K562 (cell line): ENCODE measurements around the gene C6orf62. TPM values are rescaled to one million over a fixed set of nuclear protein-coding genes. Genes with fewer than 3 reads are reported as not detected.

Experiments
- ATAC-seq: fragments of 200-7000 bp; cut with Tn5 transposase; 3 replicates; pipeline ENCODE4 v1.9.1; 2020; ENCODE audit warnings: moderate library complexity
- BruUV-seq: library from RNA; stranded (reverse); fragments of 400-500 nt; replicated peaks from 2 replicates; lab custom pipeline; 2021; lab: Mats Ljungman, UMichigan
- CTCF ChIA-PET: fragments of 300-600 bp; formaldehyde crosslinking; extraction: SDS; loops from one replicate; lab custom pipeline; 2021; ENCODE audit warnings: low intra/inter-chr PET ratio; lab: Yijun Ruan, JAX
- POLR2A ChIA-PET: fragments of 300-600, 350-650 bp; sonication (Branson Sonifier 250); formaldehyde crosslinking; extraction: SDS; loops from one replicate; lab custom pipeline; 2021; ENCODE audit warnings: antibody characterized with exemption, inconsistent platforms; lab: Yijun Ruan, JAX
- DNase-seq, 4 experiments: peaks; one replicate each; pipeline versions ENCODE4 v3.0.0 to v3.0.0-alpha.2; 2011 to 2018; ENCODE audit warnings: low spot score in 3 of 4, mixed read lengths in 3 of 4; ENCODE audit errors: extremely low read depth in 1 of 4
- FAIRE-seq: peaks from 2 replicates; lab custom pipeline; 2011; peaks lifted over from hg19 to GRCh38; lab: Jason Lieb, UNC
- H2AFZ ChIP-seq: 2 replicates; pipeline ENCODE4 v1.6.0; 2011; ENCODE audit warnings: low read depth, low read length, control low read depth, inconsistent platforms
- H3K27ac ChIP-seq: fragments of 200-600 bp; 3 replicates; pipeline ENCODE4 v1.8.0; 2011; ENCODE audit warnings: low read depth, mild to moderate bottlenecking, control low read depth, inconsistent platforms, low read length, moderate library complexity, mixed read lengths; ENCODE audit errors: extremely low read depth
- H3K27me3 ChIP-seq, 2 experiments: fragments of 300-600 bp in 1 of 2; 2 replicates in 1 of 2; 3 replicates in 1 of 2; pipeline versions ENCODE4 v1.6.0 to v1.8.0; 2011; ENCODE audit warnings: inconsistent platforms in 2 of 2, low read length in 2 of 2, mild to moderate bottlenecking in 1 of 2, mixed read lengths in 1 of 2, moderate library complexity in 1 of 2; ENCODE audit not compliant: control insufficient read depth in 2 of 2, insufficient read depth in 2 of 2
- H3K36me3 ChIP-seq: fragments of 300-600 bp; 3 replicates; pipeline ENCODE4 v1.8.0; 2011; ENCODE audit warnings: mild to moderate bottlenecking, low read length, inconsistent platforms; ENCODE audit not compliant: control insufficient read depth, insufficient read depth
- H3K4me1 ChIP-seq, 2 experiments: fragments of 200-600 bp in 1 of 2; replicated peaks in 1 of 2; 2 replicates in 1 of 2; 3 replicates in 1 of 2; pipeline versions ENCODE4 v1.5.1 to v1.8.0; 2011; ENCODE audit warnings: inconsistent platforms in 2 of 2, low read length in 2 of 2, mild to moderate bottlenecking in 1 of 2, mixed read lengths in 1 of 2, moderate library complexity in 1 of 2; ENCODE audit not compliant: control insufficient read depth in 2 of 2, insufficient read depth in 2 of 2
- H3K4me2 ChIP-seq: 2 replicates; pipeline ENCODE4 v1.6.1; 2011; ENCODE audit warnings: low read length, control low read depth, inconsistent platforms, mixed read lengths; ENCODE audit not compliant: insufficient read depth
- H3K4me3 ChIP-seq: fragments of 200-600 bp; sonication (generic), shearing (Covaris generic); 2 replicates; pipeline ENCODE4 v1.5.1; 2016; ENCODE audit warnings: control low read depth, inconsistent platforms
- H3K79me2 ChIP-seq: fragments of 200-600 bp; 3 replicates; pipeline ENCODE4 v1.8.0; 2011; ENCODE audit warnings: low read length, inconsistent platforms; ENCODE audit not compliant: control insufficient read depth, insufficient read depth
- H3K9ac ChIP-seq, 2 experiments: 2 replicates each; pipeline versions ENCODE4 v1.6.0 to v1.6.1; 2011; ENCODE audit warnings: low read depth in 2 of 2, low read length in 2 of 2, control low read depth in 1 of 2, inconsistent platforms in 1 of 2, mild to moderate bottlenecking in 1 of 2, mixed read lengths in 1 of 2; ENCODE audit not compliant: insufficient read depth in 1 of 2
- H3K9me1 ChIP-seq: one replicate; pipeline ENCODE4 v1.6.0; 2011; ENCODE audit warnings: inconsistent platforms, mild to moderate bottlenecking, low read length, moderate library complexity; ENCODE audit not compliant: control insufficient read depth, insufficient read depth
- H3K9me3 ChIP-seq: replicated peaks from 2 replicates; pipeline ENCODE4 v1.5.1; 2011; ENCODE audit warnings: low read depth, low read length, inconsistent platforms; ENCODE audit not compliant: control insufficient read depth, insufficient read depth
- H4K20me1 ChIP-seq: replicated peaks from 2 replicates; pipeline ENCODE4 v1.6.1; 2011; ENCODE audit warnings: low read length, inconsistent platforms, mixed read lengths; ENCODE audit not compliant: control insufficient read depth, insufficient read depth
- ARID1B ChIP-seq: fragments of 450-650 bp; IDR thresholded peaks from 2 replicates; pipeline ENCODE4 v1.6.1; 2016; ENCODE audit warnings: antibody characterized with exemption, mild to moderate bottlenecking, inconsistent platforms
- PML ChIP-seq: IDR thresholded peaks from 2 replicates; pipeline ENCODE4 v1.6.1; 2012; ENCODE audit warnings: low read length, inconsistent platforms
- POLR2G ChIP-seq: fragments of 200-400 bp; formaldehyde crosslinking; IDR thresholded peaks from 2 replicates; pipeline ENCODE4 v1.6.1; 2017; ENCODE audit warnings: low read depth, mild to moderate bottlenecking, antibody characterized with exemption, low read length, moderate library complexity
- SMC3 ChIP-seq: conservative IDR thresholded peaks from 2 replicates; pipeline ENCODE4 v1.6.1; 2011; ENCODE audit warnings: low read depth, low read length, improper control_type of control experiment; ENCODE audit not compliant: insufficient read depth
- ZC3H11A ChIP-seq: IDR thresholded peaks from 2 replicates; pipeline ENCODE4 v1.6.1; 2012; ENCODE audit warnings: low read depth, low read length, improper control_type of control experiment
- ZNF224 ChIP-seq: sonication (generic); formaldehyde crosslinking; IDR thresholded peaks from 2 replicates; pipeline ENCODE4 v1.8.0; 2022; ENCODE audit warnings: mild to moderate bottlenecking, missing genetic modification reagents
- ZNF253 ChIP-seq: fragments of 250-450 bp; sonication (Bioruptor Pico); conservative IDR thresholded peaks from 2 replicates; pipeline ENCODE4 v1.6.1; 2021; ENCODE audit warnings: mild to moderate bottlenecking
- ZNF707 ChIP-seq: fragments of 250-450 bp; sonication (Bioruptor Pico); conservative IDR thresholded peaks from 2 replicates; pipeline ENCODE4 v1.8.0; 2022; ENCODE audit warnings: inconsistent platforms, mild to moderate bottlenecking, moderate library complexity
- ZNF764 ChIP-seq: fragments of 250-450 bp; sonication (Bioruptor Pico); IDR thresholded peaks from 2 replicates; pipeline ENCODE4 v1.4.0; 2020; ENCODE audit warnings: low read depth, mild to moderate bottlenecking, moderate library complexity
- WGBS: fragments of 100-300 bp; shearing (Covaris generic); methylation state at CpG from one replicate; pipeline ENCODE4 v1.1.6; 2016; ENCODE audit warnings: low coverage, mixed read lengths; ENCODE audit not compliant: insufficient coverage; ENCODE audit errors: missing lambda C conversion rate; 5-methylcytosine and 5-hydroxymethylcytosine counted together
- in situ Hi-C: fragments of 300-500 bp; cut with MboI; formaldehyde crosslinking; loops from 4 replicates; pipeline ENCODE4 v1.15.0; 2018; ENCODE audit warnings: inconsistent platforms, mixed read lengths
- intact Hi-C: fragments of 100-400 bp; cut with micrococcal nuclease; formaldehyde crosslinking; loops from 2 replicates; pipeline ENCODE4 v1.14.2; 2022
- polyA plus RNA-seq, 8 experiments: library from polyadenylated mRNA; depleted of rRNA in 4 of 8; stranded (reverse) in 5 of 8; unstranded in 3 of 8; fragments of >200 nt; fragmentation: Nextera tagmentation in 2 of 8; fragmentation: Illumina TruSeq in 1 of 8; extraction: Ambion mirVana in 2 of 8; extraction: Trizol in 1 of 8; gene quantifications; 2 replicates each; pipeline versions ENCODE4 v1.2.1 to v1.2.3, GENCODE V29; 2011 to 2014; ENCODE audit warnings: inconsistent platforms in 1 of 8, missing spikeins in 1 of 8
- total RNA-seq, 7 experiments: library from RNA; depleted of rRNA in 6 of 7; stranded (reverse); fragments of >200 nt in 6 of 7; fragmentation: Illumina TruSeq in 2 of 7; extraction: Trizol in 2 of 7; gene quantifications; 2 replicates each; pipeline versions ENCODE4 v1.2.1 to v1.2.3, GENCODE V29; 2011 to 2021; ENCODE audit warnings: low replicate concordance in 1 of 7
- TF ChIP-seq, protein P1 (sequence below): sonication (generic); formaldehyde crosslinking; IDR thresholded peaks from 2 replicates; pipeline ENCODE4 v1.8.1; 2023; ENCODE audit warnings: mild to moderate bottlenecking, missing genetic modification reagents
- TF ChIP-seq, protein P2 (sequence below): sonication (generic); formaldehyde crosslinking; IDR thresholded peaks from 2 replicates; pipeline ENCODE4 v1.9.0; 2022; ENCODE audit warnings: mild to moderate bottlenecking, missing genetic modification reagents

The C6orf62 gene
- total and polyA plus RNA-seq, 9 of the 15 experiments (the other 6 are each of a cell fraction or from before 2014, with no cell fraction given): 48.5 to 579 (median 111) TPM

DNA sequence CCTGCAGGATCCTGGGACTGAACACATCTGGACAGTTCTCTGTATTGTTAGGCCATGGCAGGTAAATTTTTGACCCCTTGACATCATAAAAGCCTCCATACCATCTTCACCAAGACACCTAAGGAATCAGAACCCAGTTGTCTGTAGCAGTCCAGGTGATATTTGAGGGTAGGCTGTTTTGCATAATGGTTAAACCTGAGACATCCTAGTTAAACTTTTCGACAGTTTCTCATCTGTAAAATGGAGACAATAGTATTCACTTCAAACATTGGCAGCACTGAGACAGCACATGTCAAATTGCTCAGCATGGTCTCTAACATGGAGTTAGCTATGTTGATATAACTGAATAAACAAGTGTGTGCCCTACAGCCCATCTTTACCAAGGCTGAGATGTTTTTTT, 24.8 kb downstream of the C6orf62 start:
- Histone ChIP-seq H3K9me1 (no peaks in the 10 kb centered on the region), H3K36me3 (peaks cover 13% of the 10 kb centered on the region; the same call in 2 of the 3 replicates), H3K9ac (no peak overlapping the region), H3K4me3 (no peak overlapping the region), H4K20me1 (no peaks in the 10 kb centered on the region), H3K27ac (no peak overlapping the region), H3K9me3 (no peaks in the 10 kb centered on the region), H3K4me2 (no peak overlapping the region), H3K4me1 (no peaks in the 10 kb centered on the region), H3K27me3 (no peaks in the 10 kb centered on the region), H3K79me2 (no peaks in the 10 kb centered on the region), H2AFZ (no peak overlapping the region)
- CTCF ChIA-PET: interaction anchor here (2.9 to 3.5 kb wide), 2 partner anchors 112 to 170 kb away, joined by 15 to 67 read pairs; no protein-coding TSS in a partner anchor
- ATAC-seq: no peak
- intact Hi-C loops (loop anchor here (2.0 kb wide), 3 partner anchors 169 to 411 kb away; no protein-coding TSS in a partner anchor), in situ Hi-C loops (no loop called here)
- FAIRE-seq: no peak
- TF ChIP-seq ZNF764 (CRISPR knock-in tag) (no peak), ARID1B (no peak), POLR2G (no peak), ZNF224 (CRISPR knock-in tag) (no peak), PML (no peak), ZC3H11A (no peak), ZNF707 (CRISPR knock-in tag) (no peak), ZNF253 (CRISPR knock-in tag) (no peak), SMC3 (no peak)
- TF ChIP-seq, protein P1, sequence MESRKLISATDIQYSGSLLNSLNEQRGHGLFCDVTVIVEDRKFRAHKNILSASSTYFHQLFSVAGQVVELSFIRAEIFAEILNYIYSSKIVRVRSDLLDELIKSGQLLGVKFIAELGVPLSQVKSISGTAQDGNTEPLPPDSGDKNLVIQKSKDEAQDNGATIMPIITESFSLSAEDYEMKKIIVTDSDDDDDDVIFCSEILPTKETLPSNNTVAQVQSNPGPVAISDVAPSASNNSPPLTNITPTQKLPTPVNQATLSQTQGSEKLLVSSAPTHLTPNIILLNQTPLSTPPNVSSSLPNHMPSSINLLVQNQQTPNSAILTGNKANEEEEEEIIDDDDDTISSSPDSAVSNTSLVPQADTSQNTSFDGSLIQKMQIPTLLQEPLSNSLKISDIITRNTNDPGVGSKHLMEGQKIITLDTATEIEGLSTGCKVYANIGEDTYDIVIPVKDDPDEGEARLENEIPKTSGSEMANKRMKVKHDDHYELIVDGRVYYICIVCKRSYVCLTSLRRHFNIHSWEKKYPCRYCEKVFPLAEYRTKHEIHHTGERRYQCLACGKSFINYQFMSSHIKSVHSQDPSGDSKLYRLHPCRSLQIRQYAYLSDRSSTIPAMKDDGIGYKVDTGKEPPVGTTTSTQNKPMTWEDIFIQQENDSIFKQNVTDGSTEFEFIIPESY (CRISPR knock-in tag): no peak
- TF ChIP-seq, protein P2, sequence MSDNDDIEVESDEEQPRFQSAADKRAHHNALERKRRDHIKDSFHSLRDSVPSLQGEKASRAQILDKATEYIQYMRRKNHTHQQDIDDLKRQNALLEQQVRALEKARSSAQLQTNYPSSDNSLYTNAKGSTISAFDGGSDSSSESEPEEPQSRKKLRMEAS (CRISPR knock-in tag): no peak
- no peak for DNase-seq
- POLR2A ChIA-PET: interaction anchor here (0.7 kb wide), 1 partner anchor 266 kb away, joined by 3 read pairs; no protein-coding TSS in a partner anchor
- BruUV-seq: no TSS peak
- WGBS: 41% methylated on average over 1 of the region's 1 CpG
